Activated B cell treated with CpG ODN at 0.5 μM for 24 hours (primary cell): ENCODE data around the gene LRP5. TPM values are rescaled to one million over a fixed set of nuclear protein-coding genes. Genes with fewer than 3 reads are reported as not detected.
"Not testable (repeated sequence)": the region's sequence is repeated elsewhere in the genome, so short reads cannot be mapped to it uniquely, and the experiment has no call there.

Experiments used
- ATAC-seq: fragments of 200-7000 bp; cut with Tn5 transposase; one replicate; pipeline ENCODE4 v1.10.0; 2021; ENCODE audit warnings: low read depth, mild to moderate bottlenecking, moderate library complexity
- CTCF ChIA-PET: fragments of 350-600 bp; sonication (Branson Sonifier 250); formaldehyde crosslinking; loops from one replicate; lab custom pipeline; 2021; ENCODE audit warnings: antibody characterized with exemption; lab: Charles Lee
- POLR2A ChIA-PET: fragments of 350-600 bp; sonication (Branson Sonifier 250); formaldehyde crosslinking; loops from one replicate; lab custom pipeline; 2021; ENCODE audit warnings: antibody characterized with exemption; lab: Charles Lee
- DNase-seq: peaks from one replicate; pipeline ENCODE4 v3.0.0; 2022
- H3K27ac Mint-ChIP-seq: one replicate; pipeline ENCODE4 v1.8.0; 2020; ENCODE audit warnings: mixed read lengths
- H3K27me3 Mint-ChIP-seq: one replicate; pipeline ENCODE4 v1.8.0; 2021; ENCODE audit warnings: mixed read lengths
- H3K36me3 Mint-ChIP-seq: one replicate; pipeline ENCODE4 v1.8.0; 2021; ENCODE audit warnings: low read depth, mixed read lengths
- H3K4me1 Mint-ChIP-seq: one replicate; pipeline ENCODE4 v1.8.0; 2021; ENCODE audit warnings: mixed read lengths
- H3K4me3 Mint-ChIP-seq: one replicate; pipeline ENCODE4 v1.8.0; 2020; ENCODE audit warnings: mild to moderate bottlenecking, mixed read lengths
- H3K9me3 Mint-ChIP-seq: one replicate; pipeline ENCODE4 v1.8.0; 2020; ENCODE audit warnings: mixed read lengths
- intact Hi-C: fragments of 100-400 bp; cut with micrococcal nuclease; formaldehyde crosslinking; loops from one replicate; pipeline ENCODE4 v1.15.1; 2024
- total RNA-seq: library from RNA; stranded (reverse); gene quantifications from 2 replicates; pipeline ENCODE4 v1.2.3, GENCODE V29; 2022
- TF ChIP-seq, protein P1 (sequence below): fragments of 200-600 bp; IDR thresholded peaks from one replicate; pipeline ENCODE4 v1.8.0; 2022; ENCODE audit warnings: antibody characterized with exemption, mild to moderate bottlenecking

Gene LRP5
- total RNA-seq, 1 donor from 2014 or later: 8.7 TPM

DNA sequence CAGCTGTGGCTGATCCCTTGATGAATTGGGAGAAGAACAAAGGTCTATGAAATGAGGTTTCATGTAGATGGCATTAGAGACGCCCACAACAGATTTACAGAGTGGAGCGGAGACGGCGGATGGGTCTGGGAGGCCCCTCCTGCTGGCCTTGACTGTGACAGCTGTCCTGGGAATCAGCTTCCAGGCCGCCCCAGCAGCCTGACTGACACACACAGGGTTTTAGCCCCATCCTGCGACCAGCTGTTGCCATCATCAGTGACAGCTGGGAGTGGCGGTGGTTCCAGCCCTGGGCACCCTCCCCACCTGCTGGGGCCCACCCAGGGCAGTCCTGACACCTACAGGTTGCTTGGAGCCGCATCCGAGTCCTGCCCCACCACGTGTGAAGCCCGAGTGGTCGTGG lies 84.1 kb downstream of the LRP5 start:
- DNase-seq (no peak), ATAC-seq (no peak)
- CTCF ChIA-PET: no interaction called here
- no peaks in the 10 kb centered on the region for H3K27me3 Mint-ChIP-seq
- intact Hi-C loops: no loop called here
- TF ChIP-seq, protein P1, sequence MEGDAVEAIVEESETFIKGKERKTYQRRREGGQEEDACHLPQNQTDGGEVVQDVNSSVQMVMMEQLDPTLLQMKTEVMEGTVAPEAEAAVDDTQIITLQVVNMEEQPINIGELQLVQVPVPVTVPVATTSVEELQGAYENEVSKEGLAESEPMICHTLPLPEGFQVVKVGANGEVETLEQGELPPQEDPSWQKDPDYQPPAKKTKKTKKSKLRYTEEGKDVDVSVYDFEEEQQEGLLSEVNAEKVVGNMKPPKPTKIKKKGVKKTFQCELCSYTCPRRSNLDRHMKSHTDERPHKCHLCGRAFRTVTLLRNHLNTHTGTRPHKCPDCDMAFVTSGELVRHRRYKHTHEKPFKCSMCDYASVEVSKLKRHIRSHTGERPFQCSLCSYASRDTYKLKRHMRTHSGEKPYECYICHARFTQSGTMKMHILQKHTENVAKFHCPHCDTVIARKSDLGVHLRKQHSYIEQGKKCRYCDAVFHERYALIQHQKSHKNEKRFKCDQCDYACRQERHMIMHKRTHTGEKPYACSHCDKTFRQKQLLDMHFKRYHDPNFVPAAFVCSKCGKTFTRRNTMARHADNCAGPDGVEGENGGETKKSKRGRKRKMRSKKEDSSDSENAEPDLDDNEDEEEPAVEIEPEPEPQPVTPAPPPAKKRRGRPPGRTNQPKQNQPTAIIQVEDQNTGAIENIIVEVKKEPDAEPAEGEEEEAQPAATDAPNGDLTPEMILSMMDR: no peak
- H3K9me3 Mint-ChIP-seq: no peaks in the 10 kb centered on the region
- no peak overlapping the region for H3K4me3 Mint-ChIP-seq
- peaks cover 2% of the 10 kb centered on the region for H3K4me1 Mint-ChIP-seq
- no peaks in the 10 kb centered on the region for H3K36me3 Mint-ChIP-seq
- no peak overlapping the region for H3K27ac Mint-ChIP-seq
- POLR2A ChIA-PET: no interaction called here

DNA sequence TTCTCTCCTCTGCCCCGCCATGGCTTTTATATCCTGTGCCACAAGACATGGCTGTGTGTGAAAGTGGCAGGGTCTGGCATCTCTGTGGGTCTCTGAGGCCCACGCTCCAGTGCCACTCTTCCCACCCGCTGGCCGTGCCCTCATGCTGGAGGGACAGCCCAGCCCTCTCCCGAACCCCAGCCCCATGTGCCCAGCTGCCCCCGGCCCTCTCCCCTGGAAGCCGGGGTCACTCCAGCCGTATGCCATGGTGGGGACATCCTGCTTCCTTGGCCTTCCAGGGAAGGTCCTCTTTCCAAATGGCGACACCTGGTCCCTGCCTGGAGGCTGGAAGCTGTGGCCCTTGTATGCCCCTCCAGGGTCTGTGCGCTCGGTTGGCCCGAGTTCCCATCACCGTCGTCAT lies 84.9 kb downstream of the LRP5 start:
- ChIA-PET CTCF (no interaction called here), POLR2A (no interaction called here)
- Mint-ChIP-seq H3K4me1 (peaks cover 2% of the 10 kb centered on the region), H3K27me3 (no peaks in the 10 kb centered on the region), H3K4me3 (no peak overlapping the region), H3K27ac (no peak overlapping the region), H3K36me3 (no peaks in the 10 kb centered on the region), H3K9me3 (no peaks in the 10 kb centered on the region)
- ATAC-seq (no peak), DNase-seq (no peak)
- TF ChIP-seq, protein P1: no peak
- intact Hi-C loops: no loop called here

DNA sequence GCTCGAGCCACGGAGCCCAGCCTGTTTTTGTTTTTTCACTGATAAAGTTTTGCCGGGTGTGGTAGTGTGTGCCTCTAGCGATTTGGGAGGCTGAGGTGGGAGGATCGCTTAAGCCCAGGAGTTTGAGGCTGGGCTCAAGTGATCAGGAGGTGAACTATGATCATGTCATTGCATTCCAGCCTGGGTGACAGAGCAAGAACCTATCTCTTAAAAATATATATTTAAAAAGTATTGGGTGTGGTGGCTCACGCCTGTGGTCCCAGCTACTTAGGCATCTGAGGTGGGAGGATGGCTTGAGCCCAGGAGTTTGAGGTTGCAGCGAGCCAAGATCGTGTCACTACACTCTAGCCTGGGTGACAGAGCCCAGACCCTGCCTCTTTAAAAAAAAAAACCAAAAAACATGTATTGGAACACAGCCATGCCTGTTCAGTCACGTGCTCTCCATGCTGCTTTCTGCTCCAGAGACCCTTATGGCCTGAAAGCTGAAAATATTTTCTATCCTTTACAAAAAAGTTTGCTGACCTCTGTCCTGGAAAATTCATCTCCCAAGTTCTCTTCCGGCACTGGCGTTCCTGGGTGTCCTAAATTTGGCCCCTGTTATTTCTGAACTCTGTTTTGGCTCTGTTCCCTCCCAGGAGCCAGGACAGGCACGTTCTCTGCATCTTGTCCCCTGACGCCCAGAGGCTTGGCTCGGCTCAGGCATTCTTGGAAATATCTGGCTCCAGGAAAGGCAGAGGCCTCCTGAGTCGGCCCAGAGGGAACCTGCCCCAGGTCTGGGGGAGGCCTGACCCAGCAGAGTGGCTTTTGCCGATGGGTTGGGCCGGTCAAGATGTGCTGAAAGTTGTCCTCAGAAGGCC lies 86.8 kb downstream of the LRP5 start:
- CTCF ChIA-PET: no interaction called here
- ATAC-seq (no peak), DNase-seq (no peak)
- H3K9me3 Mint-ChIP-seq: no peaks in the 10 kb centered on the region
- H3K27me3 Mint-ChIP-seq: no peaks in the 10 kb centered on the region
- H3K4me3 Mint-ChIP-seq: no peak overlapping the region
- peaks cover 2% of the 10 kb centered on the region for H3K4me1 Mint-ChIP-seq
- H3K27ac Mint-ChIP-seq: no peak overlapping the region
- TF ChIP-seq, protein P1: no peak
- no peaks in the 10 kb centered on the region for H3K36me3 Mint-ChIP-seq
- POLR2A ChIA-PET: no interaction called here
- intact Hi-C loops: no loop called here

DNA sequence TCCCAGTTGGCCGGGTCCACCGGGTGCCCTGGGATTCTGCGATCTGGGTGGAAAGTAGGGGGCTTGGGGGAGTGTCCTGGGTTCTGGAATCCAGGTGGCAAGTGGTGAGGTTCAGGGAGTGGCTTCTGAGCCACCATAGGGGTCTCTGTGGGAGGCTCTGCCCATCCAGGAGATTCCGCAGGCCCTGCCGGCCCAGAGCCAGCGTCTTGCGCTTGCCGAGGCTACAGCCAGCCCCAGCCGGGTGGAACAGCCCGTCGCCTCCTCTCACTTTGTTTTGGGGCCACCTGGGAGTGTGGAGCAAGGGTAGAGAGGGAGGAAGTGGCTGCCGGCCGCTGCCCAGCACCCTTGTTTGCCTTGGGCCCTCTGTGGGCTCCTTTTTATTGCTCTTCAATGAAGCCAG lies 87.5 kb downstream of the LRP5 start:
- Mint-ChIP-seq H3K4me3 (no peak overlapping the region), H3K9me3 (no peaks in the 10 kb centered on the region), H3K4me1 (peaks cover 2% of the 10 kb centered on the region), H3K27ac (no peak overlapping the region), H3K27me3 (no peaks in the 10 kb centered on the region), H3K36me3 (no peaks in the 10 kb centered on the region)
- ATAC-seq (no peak), DNase-seq (no peak)
- ChIA-PET CTCF (no interaction called here), POLR2A (no interaction called here)
- intact Hi-C loops: no loop called here
- TF ChIP-seq, protein P1: no peak

DNA sequence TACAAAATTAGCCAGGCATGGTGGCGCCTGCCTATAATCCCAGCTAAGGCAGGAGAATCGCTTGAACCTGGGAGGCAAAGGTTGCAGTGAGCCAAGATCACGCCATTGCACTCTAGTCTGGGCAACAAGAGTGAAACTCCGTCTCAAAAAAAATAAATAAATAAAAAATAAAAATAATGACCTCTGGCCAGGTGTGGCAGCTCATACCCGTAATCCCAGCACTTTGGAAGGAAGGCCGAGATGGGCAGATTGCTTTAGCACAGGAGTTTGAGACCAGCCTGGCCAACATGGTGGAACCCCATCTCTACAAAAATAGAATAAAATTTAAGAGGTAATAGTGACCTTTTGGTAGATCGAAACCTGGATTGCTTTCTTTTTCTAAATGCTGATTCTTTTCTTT lies 88.2 kb downstream of the LRP5 start:
- CTCF ChIA-PET, H3K4me3 Mint-ChIP-seq, DNase-seq, H3K27me3 Mint-ChIP-seq, ATAC-seq, H3K27ac Mint-ChIP-seq, H3K4me1 Mint-ChIP-seq, POLR2A ChIA-PET, intact Hi-C loops, H3K9me3 Mint-ChIP-seq, H3K36me3 Mint-ChIP-seq: not testable (repeated sequence)
